Keratinocyte (primary cell): ENCODE measurements around the gene MTM1. TPM values are rescaled to one million over a fixed set of nuclear protein-coding genes. Genes with fewer than 3 reads are reported as not detected.

Experiments used
- DNase-seq: peaks from one replicate; pipeline ENCODE4 v3.0.0-alpha.2; 2011; ENCODE audit warnings: low read depth, missing footprints, low spot score
- FAIRE-seq: peaks from 2 replicates; lab custom pipeline; 2011; peaks lifted over from hg19 to GRCh38; lab: Jason Lieb, UNC
- H2AFZ ChIP-seq: 2 replicates; pipeline ENCODE4 v1.6.0; 2012; ENCODE audit warnings: low read length, control low read depth, inconsistent platforms; ENCODE audit not compliant: control insufficient read depth
- H3K27ac ChIP-seq: 2 replicates; pipeline ENCODE4 v1.5.1; 2011; ENCODE audit warnings: low read length; ENCODE audit not compliant: control insufficient read depth, insufficient read depth
- H3K27me3 ChIP-seq: 3 replicates; pipeline ENCODE4 v1.6.0; 2011; ENCODE audit warnings: low read length; ENCODE audit not compliant: control insufficient read depth, insufficient read depth; ENCODE audit errors: extremely low read depth
- H3K36me3 ChIP-seq, 2 experiments: 2 replicates in 1 of 2; 3 replicates in 1 of 2; pipeline ENCODE4 v1.5.1; 2011; ENCODE audit warnings: low read length in 2 of 2, mild to moderate bottlenecking in 1 of 2; ENCODE audit not compliant: control insufficient read depth in 2 of 2, insufficient read depth in 2 of 2; ENCODE audit errors: extremely low read depth in 1 of 2
- H3K4me1 ChIP-seq: 3 replicates; pipeline ENCODE4 v1.5.1; 2011; ENCODE audit warnings: low read length; ENCODE audit not compliant: control insufficient read depth, insufficient read depth; ENCODE audit errors: extremely low read depth
- H3K4me2 ChIP-seq: 3 replicates; pipeline ENCODE4 v1.6.0; 2011; ENCODE audit warnings: low read depth, low read length; ENCODE audit not compliant: control insufficient read depth, insufficient read depth; ENCODE audit errors: extremely low read depth
- H3K4me3 ChIP-seq, 3 experiments: fragments of 200-600 bp in 1 of 3; sonication (generic) in 1 of 3; 2 replicates in 2 of 3; 3 replicates in 1 of 3; pipeline ENCODE4 v1.5.1; 2011 to 2016; ENCODE audit warnings: low read length in 3 of 3, mild to moderate bottlenecking in 3 of 3, control low read depth in 2 of 3, inconsistent platforms in 1 of 3, low read depth in 1 of 3, mixed read lengths in 1 of 3, mixed run types in 1 of 3, moderate library complexity in 1 of 3; ENCODE audit not compliant: control insufficient read depth in 2 of 3, insufficient read depth in 2 of 3; ENCODE audit errors: extremely low read depth in 1 of 3
- H3K79me2 ChIP-seq: 2 replicates; pipeline ENCODE4 v1.6.0; 2012; ENCODE audit warnings: low read length; ENCODE audit not compliant: control insufficient read depth, insufficient read depth
- H3K9ac ChIP-seq: 3 replicates; pipeline ENCODE4 v1.6.0; 2011; ENCODE audit warnings: low read length; ENCODE audit not compliant: control insufficient read depth, insufficient read depth; ENCODE audit errors: extremely low read depth
- H3K9me1 ChIP-seq: 3 replicates; pipeline ENCODE4 v1.6.0; 2011; ENCODE audit warnings: low read length; ENCODE audit not compliant: control insufficient read depth, insufficient read depth; ENCODE audit errors: extremely low read depth
- H3K9me3 ChIP-seq: 2 replicates; pipeline ENCODE4 v1.5.1; 2012; ENCODE audit warnings: low read depth, low read length; ENCODE audit not compliant: control insufficient read depth
- H4K20me1 ChIP-seq: 3 replicates; pipeline ENCODE4 v1.6.0; 2011; ENCODE audit warnings: low read length; ENCODE audit not compliant: control insufficient read depth, insufficient read depth; ENCODE audit errors: extremely low read depth
- CTCF ChIP-seq, 3 experiments: IDR thresholded peaks in 1 of 3; conservative IDR thresholded peaks in 1 of 3; optimal IDR thresholded peaks in 1 of 3; 2 replicates in 2 of 3; 3 replicates in 1 of 3; pipeline versions ENCODE3 to v1.5.1; 2011; ENCODE audit warnings: low read length in 3 of 3, mild to moderate bottlenecking in 3 of 3, moderate library complexity in 2 of 3, control low read depth in 1 of 3, inconsistent platforms in 1 of 3; ENCODE audit not compliant: insufficient read depth in 2 of 3; ENCODE audit errors: extremely low read depth in 1 of 3
- EZH2 ChIP-seq: IDR thresholded peaks from one replicate; pipeline ENCODE4 v1.6.1; 2012; ENCODE audit warnings: inconsistent platforms, mild to moderate bottlenecking, low read length, moderate library complexity
- dilution Hi-C: fragments of 300-500 bp; cut with MboI; formaldehyde crosslinking; loops from one replicate; pipeline ENCODE4 v1.7.0; 2020; ENCODE audit warnings: low sequenced_read_pairs; ENCODE audit not compliant: extremely low pct_ligation_motif_present
- polyA plus RNA-seq, 5 experiments: library from polyadenylated mRNA; depleted of rRNA in 3 of 5; stranded (reverse) in 3 of 5; stranded (forward) in 1 of 5; unstranded in 1 of 5; fragments of >200 nt; gene quantifications; 1 replicate in 1 of 5; 2 replicates in 3 of 5; 3 replicates in 1 of 5; pipeline versions ENCODE4 v1.2.1 to v1.2.3, GENCODE V29; 2011 to 2012; ENCODE audit warnings: missing spikeins in 2 of 5, low read depth in 1 of 5, low replicate concordance in 1 of 5

The MTM1 gene
- polyA plus RNA-seq, 1 donor (not counting 4 experiments of a cell fraction or from before 2014, with no cell fraction given): 13.9 TPM

- peaks cover 0 to 3% of the 10 kb centered on the region in 2 experiments for H3K36me3 ChIP-seq
- H3K4me3 ChIP-seq: no peak overlapping the region
- H3K27ac ChIP-seq: no peak overlapping the region
- H3K9me1 ChIP-seq: no peaks in the 10 kb centered on the region
- H4K20me1 ChIP-seq: no peaks in the 10 kb centered on the region
- H2AFZ ChIP-seq: no peak overlapping the region
- H3K27me3 ChIP-seq: no peaks in the 10 kb centered on the region
- H3K9ac ChIP-seq: no peak overlapping the region
- no peak overlapping the region for H3K4me2 ChIP-seq
- no peak for DNase-seq
- no peaks in the 10 kb centered on the region for H3K9me3 ChIP-seq
- dilution Hi-C loops: no loop called here
- TF ChIP-seq CTCF (optimal IDR thresholded peaks at IDR 0.05 in 1 of 3, IDR thresholded peaks at IDR 0.05 in 1 of 3, conservative IDR thresholded peaks at IDR 0.05 in 1 of 3; ENCODE audit: extremely low read depth in 1 of 3, insufficient read depth in 2 of 3, low read length in 3 of 3): no peak
- TF ChIP-seq EZH2: no peak
- no peaks in the 10 kb centered on the region for H3K4me1 ChIP-seq
- peaks cover 9% of the 10 kb centered on the region for H3K79me2 ChIP-seq
- FAIRE-seq: no peak
Observed at GRCh38 chrX:150715184-150715583, 146.8 kb downstream of the MTM1 start.

GRCh38 chrX:150719621-150720020, 151.2 kb downstream of the MTM1 start:
- no peak for FAIRE-seq
- Histone ChIP-seq H2AFZ (no peak overlapping the region), H3K27ac (no peak overlapping the region), H3K27me3 (no peaks in the 10 kb centered on the region), H4K20me1 (no peaks in the 10 kb centered on the region), H3K9me1 (no peaks in the 10 kb centered on the region), H3K4me3 (no peak overlapping the region), H3K36me3 (peaks cover 0 to 3% of the 10 kb centered on the region in 2 experiments), H3K79me2 (peaks cover 26% of the 10 kb centered on the region), H3K4me1 (no peaks in the 10 kb centered on the region), H3K9ac (no peak overlapping the region), H3K9me3 (no peaks in the 10 kb centered on the region), H3K4me2 (no peak overlapping the region)
- dilution Hi-C loops: no loop called here
- DNase-seq: no peak
- TF ChIP-seq EZH2 (no peak), CTCF (optimal IDR thresholded peaks at IDR 0.05 in 1 of 3, IDR thresholded peaks at IDR 0.05 in 1 of 3, conservative IDR thresholded peaks at IDR 0.05 in 1 of 3; ENCODE audit: extremely low read depth in 1 of 3, insufficient read depth in 2 of 3, low read length in 3 of 3) (no peak)

Other genes with a start within 250 kb of the MTM1 start
- gene MAMLD1, start 205.3 kb upstream of the MTM1 start, polyA plus RNA-seq: 0.42 to 1.2 TPM (median 0.98 TPM) in 3 replicates
- 26.8 to 45.6 TPM (median 42.7 TPM) in 3 replicates for gene MTMR1, start 124.8 kb downstream of the MTM1 start, polyA plus RNA-seq